Testis (tissue), 3 donors: ENCODE measurements around the gene PPP2R2D. TPM values are rescaled to one million over a fixed set of nuclear protein-coding genes. Genes with fewer than 3 reads are reported as not detected.

Experiments
- DNase-seq: peaks from one replicate; pipeline ENCODE4 v3.0.0-alpha.2; 2019
- H3K27ac ChIP-seq, 2 donors: fragments of 200-600 bp; sonication (generic); one replicate each; pipeline ENCODE4 v1.5.1; 2019
- H3K27me3 ChIP-seq: fragments of 200-600 bp; sonication (generic); one replicate; pipeline ENCODE4 v1.5.1; 2019
- H3K36me3 ChIP-seq: fragments of 200-600 bp; sonication (generic); one replicate; pipeline ENCODE4 v1.5.1; 2017; ENCODE audit warnings: low read depth; ENCODE audit errors: missing control alignments
- H3K4me1 ChIP-seq: fragments of 200-600 bp; sonication (generic); one replicate; pipeline ENCODE4 v1.5.1; 2019
- H3K4me3 ChIP-seq, 2 donors: fragments of 200-600 bp; sonication (generic); one replicate each; pipeline ENCODE4 v1.5.1; 2017 to 2019
- H3K9me3 ChIP-seq: fragments of 200-600 bp; sonication (generic); one replicate; pipeline ENCODE4 v1.5.1; 2017
- POLR2A ChIP-seq: fragments of 450-650 bp; IDR thresholded peaks from one replicate; pipeline ENCODE4 v1.6.1; 2017; ENCODE audit warnings: antibody characterized with exemption, mild to moderate bottlenecking, moderate library complexity
- WGBS, 2 donors: methylation state at CpG; one replicate each; pipeline ENCODE4 v1.1.5; 2018; 5-methylcytosine and 5-hydroxymethylcytosine counted together
- intact Hi-C: fragments of 100-400 bp; cut with DNase I; formaldehyde crosslinking; loops from one replicate; pipeline ENCODE4 v1.15.1; 2023; ENCODE audit warnings: low total_unique reads
- polyA plus RNA-seq: library from polyadenylated mRNA; stranded (reverse); fragments of 350-450 nt; fragmentation: Illumina TruSeq; extraction: RNeasy Lipid Tissue Mini Kit (QIAGEN cat#74804); gene quantifications from one replicate; pipeline ENCODE4 v1.2.3, GENCODE V29; 2014; ENCODE audit warnings: low read depth, low replicate concordance; ENCODE audit not compliant: insufficient read depth
- total RNA-seq, 2 donors: library from RNA; depleted of rRNA; stranded (reverse); fragments of >200 nt; gene quantifications; one replicate each; pipeline ENCODE4 v1.2.3, GENCODE V29; 2016
- TF ChIP-seq, protein P1 (sequence below), 3 experiments: fragments of 450-650 bp in 2 of 3; fragments of 200-600 bp in 1 of 3; sonication (generic) in 1 of 3; IDR thresholded peaks; one replicate each; pipeline ENCODE4 v1.5.1; 2016 to 2019; ENCODE audit warnings: antibody characterized with exemption in 3 of 3, mild to moderate bottlenecking in 2 of 3, moderate library complexity in 1 of 3

Gene PPP2R2D
- total and polyA plus RNA-seq, 3 donors from 2014 or later: 34.9 to 49.2 (median 48.5) TPM

DNA sequence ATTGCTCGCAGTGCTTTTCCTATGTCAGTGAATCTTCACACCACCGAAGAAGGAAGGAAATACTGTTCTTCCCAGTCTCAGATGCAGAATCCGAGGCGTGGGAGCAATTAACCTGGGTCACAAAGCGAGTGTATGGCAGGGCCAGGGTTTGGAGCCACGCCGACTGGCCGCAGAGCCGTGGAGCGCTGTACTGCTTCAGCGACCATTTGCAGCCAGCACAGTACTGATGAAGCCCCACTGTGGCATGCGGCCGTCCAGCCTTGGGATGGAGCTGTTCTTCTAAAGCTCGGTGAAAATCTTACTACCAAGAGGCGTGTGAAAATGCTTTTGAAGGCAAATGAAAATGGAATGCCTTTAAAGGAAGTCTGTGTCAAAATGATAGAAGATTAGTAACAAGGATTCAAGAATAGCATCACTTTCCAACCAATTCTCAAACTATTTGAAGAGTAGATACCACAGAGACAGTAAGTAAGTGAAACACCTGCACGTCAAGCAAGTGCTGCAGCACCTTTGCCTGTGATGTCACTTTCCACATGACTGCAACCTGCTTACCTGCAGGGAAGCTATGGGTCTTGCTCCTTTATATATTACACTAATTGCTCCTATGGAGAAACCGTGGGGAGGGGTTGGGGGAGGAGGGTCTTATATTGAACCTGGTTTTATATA is 4.9 kb downstream of the PPP2R2D start:
- TF ChIP-seq POLR2A: no peak
- TF ChIP-seq, protein P1, sequence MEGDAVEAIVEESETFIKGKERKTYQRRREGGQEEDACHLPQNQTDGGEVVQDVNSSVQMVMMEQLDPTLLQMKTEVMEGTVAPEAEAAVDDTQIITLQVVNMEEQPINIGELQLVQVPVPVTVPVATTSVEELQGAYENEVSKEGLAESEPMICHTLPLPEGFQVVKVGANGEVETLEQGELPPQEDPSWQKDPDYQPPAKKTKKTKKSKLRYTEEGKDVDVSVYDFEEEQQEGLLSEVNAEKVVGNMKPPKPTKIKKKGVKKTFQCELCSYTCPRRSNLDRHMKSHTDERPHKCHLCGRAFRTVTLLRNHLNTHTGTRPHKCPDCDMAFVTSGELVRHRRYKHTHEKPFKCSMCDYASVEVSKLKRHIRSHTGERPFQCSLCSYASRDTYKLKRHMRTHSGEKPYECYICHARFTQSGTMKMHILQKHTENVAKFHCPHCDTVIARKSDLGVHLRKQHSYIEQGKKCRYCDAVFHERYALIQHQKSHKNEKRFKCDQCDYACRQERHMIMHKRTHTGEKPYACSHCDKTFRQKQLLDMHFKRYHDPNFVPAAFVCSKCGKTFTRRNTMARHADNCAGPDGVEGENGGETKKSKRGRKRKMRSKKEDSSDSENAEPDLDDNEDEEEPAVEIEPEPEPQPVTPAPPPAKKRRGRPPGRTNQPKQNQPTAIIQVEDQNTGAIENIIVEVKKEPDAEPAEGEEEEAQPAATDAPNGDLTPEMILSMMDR (IDR thresholded peaks at IDR 0.05): no peak
- Histone ChIP-seq H3K36me3 (no peaks in the 10 kb centered on the region), H3K4me1 (peaks cover 28% of the 10 kb centered on the region), H3K27me3 (no peaks in the 10 kb centered on the region), H3K27ac (no peak overlapping the region), H3K9me3 (no peaks in the 10 kb centered on the region), H3K4me3 (no peak overlapping the region)
- intact Hi-C loops: no loop called here
- 79 to 89% methylated on average over 17 of the region's 17 CpGs for WGBS, 2 donors
- peak; percentile 10 for DNase-seq

DNA sequence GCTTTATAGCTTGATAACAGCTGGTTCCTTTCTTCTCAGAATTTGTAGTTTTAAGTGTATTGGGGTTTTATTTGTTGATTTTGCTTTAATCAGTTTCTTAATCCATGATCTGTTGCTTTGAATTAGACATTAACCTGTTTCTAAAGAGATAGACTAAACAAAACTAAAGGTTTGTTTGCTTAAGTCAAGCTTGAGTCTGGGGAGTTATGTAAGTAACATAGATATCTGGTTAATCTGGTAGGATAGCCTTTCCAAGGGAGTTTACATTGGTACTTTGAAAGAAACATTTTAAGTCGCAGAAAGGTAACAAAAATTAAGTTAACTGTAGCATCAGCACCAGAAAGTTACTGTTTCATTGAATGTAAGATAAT is 5.4 kb downstream of the PPP2R2D start:
- Histone ChIP-seq H3K27ac (no peak overlapping the region), H3K9me3 (no peaks in the 10 kb centered on the region), H3K27me3 (no peaks in the 10 kb centered on the region), H3K36me3 (no peaks in the 10 kb centered on the region), H3K4me1 (peaks cover 33% of the 10 kb centered on the region), H3K4me3 (no peak overlapping the region)
- 37% methylated on average over 1 of the region's 1 CpG for WGBS, 2 donors
- intact Hi-C loops: no loop called here
- TF ChIP-seq, protein P1 (IDR thresholded peaks at IDR 0.05): no peak
- no peak for TF ChIP-seq POLR2A
- DNase-seq: no peak

DNA sequence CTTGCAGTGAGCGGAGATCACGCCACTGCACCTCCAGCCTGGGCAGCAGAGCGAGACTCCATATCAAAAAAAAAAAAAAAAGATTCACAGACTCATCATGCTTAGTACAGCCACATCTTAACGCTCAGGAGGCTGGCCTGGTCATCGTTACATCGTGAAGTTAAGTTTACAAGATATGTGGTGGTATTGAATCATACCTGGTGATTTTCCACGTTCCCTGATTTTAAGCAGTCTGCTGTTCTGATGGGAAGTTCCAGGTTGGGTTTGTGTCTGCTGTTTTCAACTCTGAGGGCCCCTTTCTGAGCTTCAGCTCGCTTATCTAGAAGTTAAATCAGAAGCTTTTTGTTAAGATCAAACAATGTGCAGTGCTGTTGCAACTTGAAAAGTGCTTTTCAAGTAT is 6.9 kb downstream of the PPP2R2D start:
- Histone ChIP-seq H3K9me3 (no peaks in the 10 kb centered on the region), H3K27me3 (no peaks in the 10 kb centered on the region), H3K4me3 (no peak overlapping the region), H3K27ac (no peak overlapping the region), H3K4me1 (peaks cover 31% of the 10 kb centered on the region), H3K36me3 (no peaks in the 10 kb centered on the region)
- TF ChIP-seq, protein P1 (IDR thresholded peaks at IDR 0.05): no peak
- no peak for TF ChIP-seq POLR2A
- DNase-seq: no peak
- WGBS, 2 donors: 89 to 95% methylated on average over 8 of the region's 8 CpGs
- intact Hi-C loops: no loop called here

DNA sequence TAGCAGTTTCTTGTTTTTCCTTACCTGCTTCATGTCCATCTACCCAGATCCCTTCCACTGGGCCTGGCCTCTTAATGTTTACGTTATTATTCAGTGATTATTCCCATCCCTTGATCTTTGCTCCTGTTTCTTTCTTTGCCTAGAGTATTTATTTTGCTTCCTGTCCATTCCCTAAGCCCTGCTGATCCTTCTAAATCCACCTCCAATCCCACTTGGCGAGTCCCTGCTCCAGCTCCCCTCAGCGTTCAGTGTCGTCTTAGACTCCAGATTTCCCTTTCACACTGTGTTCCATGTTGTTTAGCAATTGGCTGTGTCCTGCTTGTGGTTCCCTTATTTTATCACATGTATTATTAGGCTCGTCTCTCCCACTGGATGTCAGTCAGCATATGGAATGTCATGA is 7.3 kb downstream of the PPP2R2D start:
- Histone ChIP-seq H3K9me3 (no peaks in the 10 kb centered on the region), H3K27ac (no peak overlapping the region), H3K36me3 (no peaks in the 10 kb centered on the region), H3K4me1 (peaks cover 32% of the 10 kb centered on the region), H3K4me3 (no peak overlapping the region), H3K27me3 (no peaks in the 10 kb centered on the region)
- WGBS, 2 donors: 74 to 75% methylated on average over 5 of the region's 5 CpGs
- peak; percentile 5 for DNase-seq
- intact Hi-C loops: no loop called here
- TF ChIP-seq, protein P1 (IDR thresholded peaks at IDR 0.05): no peak
- no peak for TF ChIP-seq POLR2A
